SK-N-MC (cell line): ENCODE results near the gene NRCAM.
A peak's percentile ranks its signal among the peaks of the same experiment; 100 is the strongest.

Experiments used
- DNase-seq: peaks from one replicate; pipeline ENCODE4 v3.0.0-alpha.2; 2011; ENCODE audit warnings: low read depth, low spot score
- H3K27ac ChIP-seq: fragments of 200-600 bp; sonication (generic); 2 replicates; pipeline ENCODE4 v1.5.1; 2016; ENCODE audit warnings: mixed run types
- H3K36me3 ChIP-seq: fragments of 200-600 bp; sonication (generic); 2 replicates; pipeline ENCODE4 v1.6.1; 2017; ENCODE audit warnings: antibody characterized with exemption, low read length, mixed read lengths; ENCODE audit not compliant: insufficient read depth
- H3K4me3 ChIP-seq: fragments of 200-600 bp; sonication (generic); 2 replicates; pipeline ENCODE4 v1.5.1; 2016
- H3K9ac ChIP-seq: fragments of 200-600 bp; sonication (generic); 2 replicates; pipeline ENCODE4 v1.8.0; 2017; ENCODE audit warnings: mixed run types, mixed read lengths; ENCODE audit not compliant: insufficient read length
- H3K9me3 ChIP-seq: fragments of 200-600 bp; sonication (generic); 2 replicates; pipeline ENCODE4 v1.6.1; 2017; ENCODE audit warnings: low read depth, mild to moderate bottlenecking, antibody characterized with exemption, low read length, moderate library complexity, mixed read lengths
- EZH2 ChIP-seq: fragments of 200-600 bp; sonication (generic); IDR thresholded peaks from one replicate; pipeline ENCODE4 v1.6.1; 2017; ENCODE audit warnings: antibody characterized with exemption
- FOXP2 ChIP-seq: optimal IDR thresholded peaks from 2 replicates; pipeline ENCODE3; 2011; ENCODE audit warnings: mild to moderate bottlenecking, moderate library complexity; ENCODE audit not compliant: insufficient read depth; ENCODE audit errors: extremely low read length, control extremely low read depth
- POLR2AphosphoS5 ChIP-seq: IDR thresholded peaks from 2 replicates; pipeline ENCODE4 v1.6.1; 2012; ENCODE audit warnings: mild to moderate bottlenecking, low read depth, low read length, borderline replicate concordance

Gene NRCAM

GRCh38 chr7:108296911-108297310, 159.3 kb downstream of the NRCAM start:
- Histone ChIP-seq H3K27ac (no peak overlapping the region), H3K36me3 (no peaks in the 10 kb centered on the region), H3K9me3 (no peaks in the 10 kb centered on the region), H3K9ac (no peak overlapping the region), H3K4me3 (no peak overlapping the region)
- DNase-seq: no peak
- TF ChIP-seq POLR2AphosphoS5 (no peak), FOXP2 (no peak), EZH2 (no peak)

- peak; percentile 98 for DNase-seq
- Histone ChIP-seq H3K27ac (peak overlapping the region; percentile 86; the same call in 1 of the 2 replicates), H3K9me3 (no peaks in the 10 kb centered on the region), H3K36me3 (no peaks in the 10 kb centered on the region), H3K4me3 (peak overlapping the region; percentile 57), H3K9ac (no peak overlapping the region)
- peak; percentile 86 for TF ChIP-seq FOXP2
- TF ChIP-seq POLR2AphosphoS5: peak; percentile 65; the same call in 1 of the 2 replicates
- no peak for TF ChIP-seq EZH2
Observed at GRCh38 chr7:108294595-108294994, 161.6 kb downstream of the NRCAM start.

- no peak for TF ChIP-seq EZH2
- no peak for TF ChIP-seq FOXP2
- no peak for TF ChIP-seq POLR2AphosphoS5
- H3K27ac ChIP-seq: peak overlapping the region; percentile 68
- no peak for DNase-seq
- H3K36me3 ChIP-seq: no peaks in the 10 kb centered on the region
- H3K4me3 ChIP-seq: no peak overlapping the region
- no peaks in the 10 kb centered on the region for H3K9me3 ChIP-seq
- no peak overlapping the region for H3K9ac ChIP-seq
Observed at GRCh38 chr7:108293149-108293612, 163.1 kb downstream of the NRCAM start.

GRCh38 chr7:108292541-108292940, 163.7 kb downstream of the NRCAM start:
- H3K9me3 ChIP-seq: no peaks in the 10 kb centered on the region
- TF ChIP-seq FOXP2 (no peak), EZH2 (no peak), POLR2AphosphoS5 (no peak)
- no peak overlapping the region for H3K9ac ChIP-seq
- no peaks in the 10 kb centered on the region for H3K36me3 ChIP-seq
- H3K27ac ChIP-seq: no peak overlapping the region
- no peak overlapping the region for H3K4me3 ChIP-seq
- no peak for DNase-seq

- H3K4me3 ChIP-seq: peak overlapping the region; percentile 34
Observed at GRCh38 chr7:108291791-108292440, 164.3 kb downstream of the NRCAM start.

GRCh38 chr7:108291152-108291508, 165.1 kb downstream of the NRCAM start:
- H3K4me3 ChIP-seq: peak overlapping the region; percentile 34
- TF ChIP-seq POLR2AphosphoS5 (no peak), EZH2 (no peak), FOXP2 (no peak)
- no peaks in the 10 kb centered on the region for H3K36me3 ChIP-seq
- no peaks in the 10 kb centered on the region for H3K9me3 ChIP-seq
- no peak overlapping the region for H3K9ac ChIP-seq
- DNase-seq: no peak
- peak overlapping the region; percentile 4; the same call in 1 of the 2 replicates for H3K27ac ChIP-seq

More at GRCh38 chr7:108291791-108292440, 164.3 kb downstream of the NRCAM start:
- Histone ChIP-seq H3K9me3 (no peaks in the 10 kb centered on the region), H3K36me3 (no peaks in the 10 kb centered on the region), H3K9ac (peak overlapping the region; percentile 17), H3K27ac (peak overlapping the region; percentile 30; the same call in 1 of the 2 replicates)
- TF ChIP-seq EZH2: no peak
- TF ChIP-seq POLR2AphosphoS5: no peak
- DNase-seq: no peak

GRCh38 chr7:108290459-108291151, 165.6 kb downstream of the NRCAM start:
- peak overlapping the region; percentile 34 for H3K4me3 ChIP-seq
- no peaks in the 10 kb centered on the region for H3K9me3 ChIP-seq
- DNase-seq: no peak
- no peak for TF ChIP-seq POLR2AphosphoS5
- TF ChIP-seq EZH2: no peak
- no peak for TF ChIP-seq FOXP2
- peak overlapping the region; percentile 4; the same call in 1 of the 2 replicates for H3K27ac ChIP-seq
- H3K36me3 ChIP-seq: no peaks in the 10 kb centered on the region
- H3K9ac ChIP-seq: peak overlapping the region; percentile 11

- TF ChIP-seq FOXP2 (no peak), EZH2 (no peak), POLR2AphosphoS5 (no peak)
- H3K27ac ChIP-seq: no peak overlapping the region
- DNase-seq: no peak
- H3K9ac ChIP-seq: no peak overlapping the region
- no peak overlapping the region for H3K4me3 ChIP-seq
- H3K9me3 ChIP-seq: no peaks in the 10 kb centered on the region
- no peaks in the 10 kb centered on the region for H3K36me3 ChIP-seq
Observed at GRCh38 chr7:108289852-108290251, 166.4 kb downstream of the NRCAM start.
